ENCODE results near the gene DIP2C.
"Not testable (repeated sequence)": the region's sequence is repeated elsewhere in the genome, so short reads cannot be mapped to it uniquely, and the experiment has no call there.

Gene DIP2C

DNA sequence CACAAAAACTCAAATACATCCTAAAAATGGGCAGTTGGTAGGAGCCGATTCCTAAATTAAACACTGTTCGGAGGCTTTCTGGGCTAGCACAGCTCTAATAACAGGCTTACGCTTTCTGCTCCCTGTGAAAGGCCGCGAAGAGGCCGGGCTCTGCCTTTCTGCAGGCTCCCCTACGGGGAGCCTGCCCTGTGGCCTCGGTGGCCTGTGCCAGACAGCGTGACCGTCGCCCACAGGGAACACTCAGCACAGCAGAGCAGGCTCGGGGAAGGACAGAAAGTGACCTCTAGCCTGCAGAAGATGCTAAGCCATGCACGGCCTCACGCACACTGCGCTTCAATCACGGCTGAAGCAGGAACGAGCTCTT is 64.2 kb downstream of the DIP2C start:
- FAIRE-seq = no peak

DNA sequence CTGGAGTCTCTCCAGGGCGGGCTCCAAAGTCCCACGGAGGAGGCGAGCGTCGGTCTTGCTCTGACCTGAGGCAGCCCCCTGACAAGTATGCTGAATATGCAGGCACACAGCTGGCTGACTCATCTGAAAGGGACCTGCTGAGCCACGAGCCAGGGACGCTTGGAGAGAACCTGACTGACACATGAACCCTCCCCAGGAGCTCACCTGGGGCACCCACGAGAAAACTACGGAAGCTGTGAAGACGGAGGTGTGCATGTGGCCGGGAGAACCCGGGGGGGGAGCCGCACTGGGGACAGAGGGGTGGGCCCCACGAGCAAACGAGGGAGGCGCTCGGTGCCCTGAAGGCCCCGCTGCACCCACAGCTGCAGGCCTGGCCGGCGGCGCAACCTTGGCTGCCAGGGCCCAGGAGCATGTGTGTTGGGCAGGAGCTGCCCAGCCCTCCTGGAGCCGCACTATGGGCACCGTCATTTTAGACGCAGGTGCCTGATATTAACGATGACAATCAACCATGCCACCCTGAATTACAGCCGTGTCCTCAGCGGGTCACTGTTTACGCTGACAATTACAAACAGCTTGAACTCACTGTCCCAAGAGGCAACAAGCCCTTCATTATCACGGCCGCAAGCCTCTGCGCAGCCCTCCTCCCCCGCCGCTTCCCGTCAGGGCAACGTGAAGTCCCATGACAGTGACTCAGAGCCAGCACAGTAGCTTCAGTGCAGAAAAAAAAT is 64.7 kb downstream of the DIP2C start:
- no peak for FAIRE-seq

DNA sequence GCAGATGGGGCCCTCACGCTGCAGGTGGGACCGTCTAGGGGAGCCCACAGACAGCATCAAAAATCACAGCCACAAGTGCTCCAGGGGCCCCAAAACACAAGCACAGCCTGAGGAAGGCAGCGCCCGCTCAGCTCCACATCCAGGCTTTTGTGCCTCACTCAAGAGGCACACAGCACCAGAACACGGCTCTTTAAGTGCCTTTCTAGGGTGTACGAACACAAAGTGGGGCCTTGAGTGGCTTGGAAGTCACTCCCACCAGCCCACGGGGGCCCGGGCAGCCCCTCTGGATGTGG is 65.2 kb downstream of the DIP2C start:
- FAIRE-seq = no peak

DNA sequence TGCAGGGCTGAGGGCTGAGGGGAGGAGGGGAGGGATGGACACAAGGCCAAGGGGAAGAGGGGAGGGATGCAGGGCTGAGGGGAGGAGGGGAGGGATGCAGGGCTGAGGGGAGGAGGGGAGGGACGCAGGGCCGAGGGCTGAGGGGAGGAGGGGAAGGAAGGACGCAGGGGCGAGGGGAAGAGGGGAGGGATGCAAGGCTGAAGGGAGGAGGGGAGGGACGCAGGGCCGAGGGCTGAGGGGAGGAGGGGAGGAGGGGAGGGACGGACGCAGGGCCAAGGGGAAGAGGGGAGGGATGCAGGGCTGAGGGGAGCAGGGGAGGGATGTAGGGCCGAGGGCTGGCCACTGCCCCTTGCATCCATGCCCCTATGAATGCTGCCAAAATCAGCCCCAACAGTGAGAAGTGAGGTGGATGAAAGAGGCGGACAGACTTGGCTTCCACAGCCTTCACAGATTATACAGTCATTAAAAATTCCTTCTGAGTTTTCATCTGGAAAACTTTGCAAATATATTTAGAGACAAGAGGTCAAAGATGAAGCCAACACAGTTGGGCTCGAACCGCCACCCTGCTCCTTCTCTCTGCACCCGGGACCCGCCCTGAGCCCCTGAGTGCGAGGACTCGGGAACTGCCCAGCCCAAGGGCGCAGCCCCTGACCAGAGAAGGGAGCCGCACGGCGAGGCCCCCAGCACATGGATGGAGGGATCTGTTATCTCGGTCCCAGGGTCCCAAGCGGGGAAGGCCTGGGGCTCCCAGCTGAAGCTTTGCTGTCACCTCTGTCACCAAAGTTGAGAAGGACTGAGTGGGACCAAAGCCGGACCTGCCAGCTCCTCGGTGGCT is 65.8 kb downstream of the DIP2C start:
- no peak for FAIRE-seq

DNA sequence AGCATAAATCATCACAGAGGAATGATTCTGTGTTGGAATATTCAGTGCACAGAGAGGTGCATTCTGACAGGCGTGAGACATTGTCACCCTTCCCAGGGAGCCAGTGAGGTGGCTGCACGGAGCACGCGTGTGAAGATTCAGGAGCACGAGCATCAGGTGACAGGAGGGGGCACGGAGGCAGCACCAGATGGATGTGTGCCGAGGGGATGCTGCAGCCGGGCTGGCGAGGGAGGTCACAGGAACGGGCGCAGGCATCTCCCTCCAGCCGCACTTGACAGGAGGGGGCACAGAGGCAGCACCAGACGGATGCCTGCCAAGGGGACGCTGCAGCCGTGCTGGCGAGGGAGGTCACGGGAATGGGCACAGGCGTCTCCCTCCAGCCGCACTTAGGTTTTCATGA is 66.5 kb downstream of the DIP2C start:
- FAIRE-seq = no peak

DNA sequence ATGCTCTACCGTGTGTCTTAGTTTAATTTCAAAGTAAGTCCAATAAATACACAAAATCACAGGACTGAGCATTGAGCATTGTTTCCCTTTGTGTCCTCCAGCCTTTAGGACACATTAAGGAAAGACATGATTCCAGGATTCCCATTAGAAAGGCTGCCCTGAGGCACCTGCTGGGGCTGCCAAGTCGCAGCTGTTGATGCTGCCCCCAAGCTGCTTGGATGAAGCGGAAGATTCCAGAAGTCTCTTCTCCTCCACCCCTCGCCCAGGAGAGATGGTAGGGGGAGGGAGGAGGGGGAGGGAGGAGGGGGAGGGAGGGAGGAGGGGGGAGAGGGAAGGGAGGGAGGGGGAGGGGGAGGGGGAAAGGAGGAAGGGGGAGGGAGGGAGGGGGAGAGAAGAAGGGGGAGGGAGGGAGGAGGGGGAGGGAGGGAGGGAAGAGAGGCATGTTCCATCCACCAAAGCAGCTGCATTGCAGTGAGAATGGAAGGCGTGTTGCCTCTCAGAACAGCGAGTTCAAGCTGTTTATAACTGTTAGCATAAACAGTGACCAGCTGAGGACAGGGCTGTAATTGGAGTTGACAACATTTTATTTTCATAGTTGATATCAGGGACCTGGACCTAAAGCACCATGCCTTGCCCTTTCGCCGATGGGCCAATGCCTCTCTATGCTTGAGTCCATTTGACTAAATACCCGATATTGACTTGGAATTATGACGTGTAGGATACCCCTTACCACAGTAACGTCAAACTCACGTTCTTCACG is 67.3 kb downstream of the DIP2C start:
- no peak for FAIRE-seq

DNA sequence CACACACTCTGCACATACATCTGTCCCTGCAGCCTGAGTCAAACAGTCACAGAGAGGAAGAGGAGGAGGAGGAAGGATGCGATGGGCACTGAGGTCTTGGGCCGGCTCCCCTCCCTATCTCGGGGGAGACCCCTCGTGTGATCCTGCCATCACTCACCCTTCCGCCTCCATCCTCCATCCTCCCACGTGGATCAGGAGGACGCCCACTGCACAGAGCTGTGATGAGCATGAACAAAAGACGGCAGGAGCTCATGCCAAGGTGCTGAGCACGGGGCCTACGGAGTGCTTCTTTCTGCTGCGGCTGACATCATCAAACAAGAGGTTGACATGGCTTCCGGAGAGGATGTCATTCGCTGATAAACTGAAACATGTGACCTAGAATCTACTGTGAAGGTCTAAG is 68.0 kb downstream of the DIP2C start:
- FAIRE-seq = no peak

DNA sequence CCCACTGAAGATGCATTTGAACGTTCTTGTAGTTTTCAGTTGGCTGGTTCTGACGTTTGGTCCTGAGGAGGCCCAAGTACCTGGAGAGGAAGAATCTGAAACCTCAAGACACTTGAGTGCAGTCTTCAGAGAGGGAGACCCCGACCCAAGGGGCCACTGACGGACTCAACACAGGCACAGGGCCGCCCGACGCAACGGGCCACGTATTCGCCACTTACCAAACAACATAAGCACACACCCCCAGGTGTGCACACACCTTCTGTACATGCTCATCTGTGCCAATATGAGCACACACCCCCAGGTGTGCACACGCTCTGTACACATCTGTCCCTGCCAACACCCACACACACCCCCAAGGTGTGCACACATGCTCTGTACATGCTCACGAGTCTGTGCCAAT is 68.5 kb downstream of the DIP2C start:
- FAIRE-seq = no peak

DNA sequence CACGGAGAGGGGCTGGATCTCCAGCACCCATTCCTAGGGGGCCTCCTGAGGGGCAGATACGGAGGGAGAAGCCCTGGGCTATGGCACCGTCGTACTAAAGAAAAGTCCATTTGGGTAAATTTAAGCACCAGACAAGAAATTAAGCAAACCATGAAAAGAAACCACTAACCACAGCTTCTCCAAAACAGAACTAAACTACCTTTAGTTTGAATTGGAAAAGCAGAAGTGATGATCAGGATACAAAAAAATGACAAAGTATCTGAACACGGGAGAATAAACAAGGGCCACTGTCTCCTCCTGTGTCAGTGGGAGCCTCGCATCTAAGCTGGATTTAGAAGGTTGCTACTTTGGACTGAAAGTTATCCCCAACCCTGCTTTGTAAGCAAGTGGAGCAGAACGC is 69.1 kb downstream of the DIP2C start:
- no peak for FAIRE-seq

DNA sequence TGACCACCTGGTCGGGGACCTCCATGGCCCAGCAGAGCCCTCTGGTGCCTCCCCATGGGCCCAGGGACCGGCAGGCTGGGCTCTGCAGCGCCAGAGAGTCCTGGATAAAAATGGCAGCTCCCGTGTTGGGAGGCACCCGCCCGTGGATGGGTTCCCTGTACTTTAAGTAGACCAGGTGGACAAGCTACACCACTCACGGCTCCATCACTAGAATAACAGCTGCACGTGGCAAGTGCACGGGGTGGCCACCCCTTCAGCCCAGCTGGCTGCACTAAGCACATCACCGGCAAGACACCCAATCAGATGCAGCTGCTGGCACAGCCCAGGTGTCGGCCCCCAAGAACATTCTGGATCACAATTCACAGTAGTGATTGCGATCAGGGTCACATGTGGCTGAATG is 69.8 kb downstream of the DIP2C start:
- no peak for FAIRE-seq

DNA sequence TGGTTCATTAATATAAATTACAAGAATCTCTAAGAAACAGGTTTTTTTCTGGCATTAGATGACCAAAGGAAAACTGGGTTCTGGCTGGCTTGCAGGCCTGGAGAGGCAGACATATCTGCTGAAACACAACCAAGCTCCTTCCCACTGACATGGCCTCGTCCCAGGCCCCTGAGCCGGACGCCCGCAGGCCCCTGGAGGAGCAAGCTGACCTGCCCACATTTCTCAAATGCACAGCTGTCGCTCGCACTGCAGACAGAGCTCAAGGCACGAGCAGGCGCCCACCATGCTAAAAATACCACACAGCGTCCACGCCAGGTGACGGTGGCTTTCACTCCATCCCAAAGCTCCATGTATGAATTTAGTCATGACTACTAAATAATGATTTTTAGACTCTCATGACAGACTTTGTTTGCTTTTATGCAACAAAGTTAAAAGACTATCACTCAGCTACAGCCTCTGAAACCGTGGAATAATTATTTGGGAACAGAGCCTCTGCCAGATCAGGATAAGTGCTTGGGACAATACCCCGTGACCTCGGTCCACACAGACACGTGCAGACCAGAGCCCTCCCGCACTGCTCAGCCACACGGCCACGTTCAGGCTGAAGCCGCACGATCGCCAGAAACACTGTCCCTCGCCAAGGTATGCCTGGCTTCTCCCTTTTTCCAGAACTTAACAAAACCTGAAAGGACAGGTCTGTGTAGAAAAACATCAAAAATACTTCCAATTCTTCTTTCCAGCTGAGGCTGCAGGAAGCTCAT is 71.1 kb downstream of the DIP2C start:
- FAIRE-seq = no peak

DNA sequence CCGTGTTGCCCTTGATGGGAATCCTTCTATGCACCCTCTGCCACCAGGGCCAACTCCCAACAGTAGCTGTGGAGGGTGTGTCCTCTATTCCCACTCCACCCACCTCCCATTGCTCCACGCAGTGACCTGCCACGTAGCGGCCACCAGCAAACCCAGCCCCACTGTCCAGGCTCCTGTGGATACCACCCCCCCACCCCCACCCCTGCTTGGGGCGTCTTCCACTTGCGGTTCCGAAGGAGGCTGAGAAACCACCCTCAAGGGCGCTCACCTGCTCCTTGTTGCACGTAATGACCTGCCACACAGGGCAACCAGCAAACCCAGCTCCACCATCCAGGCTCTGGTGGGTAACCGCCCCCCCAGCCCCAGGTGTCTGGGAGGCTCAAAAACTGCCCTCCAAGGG is 72.0 kb downstream of the DIP2C start:
- no peak for FAIRE-seq

DNA sequence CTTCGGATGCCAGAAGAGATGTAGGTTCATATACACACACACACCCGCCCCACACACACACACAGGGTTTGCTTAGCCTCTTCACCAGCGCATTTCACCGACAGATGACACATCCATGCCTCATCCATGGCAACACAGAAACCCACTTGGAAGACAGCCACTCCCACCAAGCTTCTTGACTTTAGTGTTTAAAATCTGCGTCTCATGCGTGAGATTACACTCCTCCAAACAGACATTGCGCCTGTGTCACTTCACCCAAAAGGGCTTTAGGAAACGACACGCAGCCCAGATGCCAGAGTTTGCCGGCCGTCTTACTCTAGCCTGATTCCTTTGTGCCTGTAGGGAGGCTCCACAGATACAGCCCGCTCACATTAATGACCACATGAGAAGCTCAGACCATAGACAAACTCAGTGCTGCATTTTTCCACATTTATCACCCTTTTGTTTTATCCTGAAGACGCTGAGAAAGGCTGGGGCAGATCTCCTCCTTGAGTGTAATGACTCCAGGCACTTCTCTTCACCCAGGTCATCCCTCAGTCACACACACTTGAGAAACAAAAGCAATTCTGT is 73.8 kb downstream of the DIP2C start:
- no peak for FAIRE-seq

DNA sequence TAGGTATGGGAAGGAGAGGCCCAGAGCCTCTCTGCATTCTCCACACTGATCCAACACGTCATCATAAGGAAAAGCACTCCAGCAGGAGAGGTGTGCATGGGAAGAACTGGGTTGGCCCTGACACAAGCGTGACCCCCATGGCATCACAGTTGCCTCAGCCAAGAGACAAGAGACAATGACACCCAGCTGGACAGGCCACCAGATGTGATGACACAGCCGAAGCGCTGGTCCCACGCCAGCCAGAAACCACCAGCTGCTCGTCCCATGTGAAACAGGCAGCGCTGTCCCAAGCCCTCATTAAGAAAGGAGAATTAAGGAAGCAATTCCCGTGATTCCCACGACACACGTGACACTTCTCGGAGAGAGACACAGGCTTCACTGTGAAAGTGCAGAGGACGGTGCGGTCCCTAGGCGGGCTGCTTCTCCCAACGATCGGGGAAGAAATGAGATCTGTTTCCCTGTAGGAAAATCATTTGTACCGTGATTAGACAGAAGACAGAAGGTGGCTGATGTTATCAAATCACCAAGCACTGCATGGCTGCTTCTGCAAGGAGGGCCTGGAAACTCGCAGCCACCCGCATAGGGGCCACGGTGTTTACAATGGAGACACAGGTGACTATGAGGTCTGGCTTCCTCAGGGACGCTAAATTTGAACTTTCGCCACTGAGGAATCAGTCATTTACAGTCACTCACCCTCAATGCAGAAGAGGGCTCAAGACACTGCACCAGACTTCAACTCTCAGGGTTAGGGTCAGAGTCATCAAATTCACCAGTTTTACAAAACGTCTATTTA is 74.5 kb downstream of the DIP2C start:
- FAIRE-seq = no peak

DNA sequence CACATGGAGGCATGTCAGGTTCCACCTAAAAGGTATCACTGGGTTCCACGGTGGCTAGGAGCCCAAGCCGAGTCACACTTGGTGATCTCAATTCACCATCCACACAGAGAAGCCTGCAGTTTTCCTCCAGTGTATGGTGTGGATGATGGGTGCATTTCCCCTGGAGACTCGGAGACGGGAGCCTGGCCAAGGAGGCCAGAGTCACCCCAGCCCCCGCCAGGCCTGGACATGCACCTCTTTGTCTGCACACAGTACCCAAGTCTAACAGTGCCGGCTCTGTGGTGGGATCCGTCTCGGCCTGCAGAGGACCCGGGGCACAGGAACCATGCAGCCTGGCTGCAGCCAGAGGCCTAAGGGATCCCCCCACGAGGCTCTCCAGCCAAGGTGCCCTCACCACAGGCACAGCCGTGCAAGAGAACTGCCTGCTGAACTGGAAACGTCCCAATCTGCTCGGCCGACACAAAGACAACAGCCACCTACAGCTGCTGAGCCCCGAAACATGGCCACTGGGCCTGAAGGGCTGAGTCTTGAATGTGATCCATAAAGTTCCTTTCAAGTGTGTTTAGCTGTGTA is 75.2 kb downstream of the DIP2C start:
- FAIRE-seq = no peak

DNA sequence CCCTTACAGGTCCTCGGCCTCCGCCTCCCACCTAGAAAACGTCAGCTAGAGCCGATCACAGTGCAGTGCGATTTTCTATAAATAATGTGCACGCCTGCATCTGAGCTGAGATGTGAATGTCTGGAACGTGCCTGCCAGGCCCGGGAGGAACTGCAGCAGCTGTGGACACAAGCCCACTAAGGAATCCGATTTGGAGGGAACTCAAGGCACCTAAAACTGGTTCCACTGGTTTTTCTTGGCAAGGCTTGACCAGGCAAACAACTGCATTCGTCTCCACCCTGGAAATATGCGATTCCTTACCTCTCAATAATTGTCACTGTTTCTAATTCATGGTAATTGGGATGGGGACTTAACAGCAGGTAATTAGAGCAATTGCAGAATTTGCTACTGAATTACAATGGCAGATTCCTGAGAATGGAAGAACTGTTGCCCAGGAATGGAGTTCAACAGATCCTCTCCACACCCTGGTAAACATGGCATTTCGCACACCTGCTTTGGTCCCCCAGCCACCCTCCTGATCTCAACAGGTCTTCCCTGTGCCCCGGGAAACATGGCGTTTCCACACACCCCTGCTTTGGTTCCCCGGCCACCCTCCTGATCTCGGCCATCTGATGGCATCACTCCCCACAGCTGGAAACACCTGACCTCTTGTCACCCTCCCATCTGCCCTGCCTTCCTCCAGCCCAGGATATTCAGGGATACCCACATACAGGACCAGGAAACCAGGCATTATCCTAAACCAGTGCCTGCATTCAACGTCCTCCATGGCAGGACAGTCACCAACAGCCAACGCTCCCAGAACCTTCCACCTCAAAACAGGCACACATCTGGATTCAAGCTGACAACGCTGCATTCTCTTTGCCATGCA is 76.0 kb downstream of the DIP2C start:
- FAIRE-seq = no peak

DNA sequence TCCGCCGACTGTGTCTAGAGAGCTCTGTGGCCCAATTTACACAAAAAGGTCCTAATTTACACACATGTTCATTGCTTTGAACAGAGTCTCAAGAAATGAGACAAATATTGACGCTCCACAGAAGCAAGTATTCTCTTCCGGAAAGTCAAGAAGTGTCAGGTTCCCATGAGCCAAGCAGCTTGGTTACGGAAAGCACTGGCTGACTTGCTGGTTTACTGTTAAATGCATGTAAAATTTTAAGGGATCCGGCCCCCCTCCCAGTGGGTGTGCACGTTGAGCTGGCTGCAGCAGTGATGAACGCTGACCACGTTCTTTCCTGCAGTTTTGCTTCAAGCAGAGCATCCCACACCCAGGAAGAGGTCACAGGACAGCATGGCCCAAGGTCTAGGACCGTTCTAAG is 76.8 kb downstream of the DIP2C start:
- FAIRE-seq = no peak

DNA sequence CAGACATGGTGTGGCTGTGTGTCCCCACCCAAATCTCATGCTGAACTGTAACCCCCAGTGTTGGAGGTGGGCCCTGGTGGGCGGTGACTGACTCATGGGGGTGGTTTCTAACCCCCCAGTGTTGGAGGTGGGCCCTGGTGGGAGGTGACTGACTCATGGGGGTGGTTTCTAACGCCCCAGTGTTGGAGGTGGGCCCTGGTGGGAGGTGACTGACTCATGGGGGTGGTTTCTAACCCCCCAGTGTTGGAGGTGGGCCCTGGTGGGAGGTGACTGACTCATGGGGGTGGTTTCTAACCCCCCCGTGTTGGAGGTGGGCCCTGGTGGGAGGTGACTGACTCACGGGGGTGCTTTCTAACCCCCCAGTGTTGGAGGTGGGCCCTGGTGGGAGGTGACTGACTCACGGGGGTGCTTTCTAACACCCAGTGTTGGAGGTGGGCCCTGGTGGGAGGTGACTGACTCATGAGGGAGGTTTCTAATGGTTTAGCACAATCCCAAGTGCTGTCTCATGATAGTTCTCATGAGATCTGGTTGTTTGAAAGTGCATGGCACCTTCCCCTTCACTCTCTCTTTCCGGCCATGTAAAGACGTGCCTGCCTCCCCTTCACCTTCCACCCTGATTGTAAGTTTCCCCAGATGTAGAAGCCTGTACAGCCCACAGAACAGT is 78.7 kb downstream of the DIP2C start:
- FAIRE-seq = not testable (repeated sequence)

DNA sequence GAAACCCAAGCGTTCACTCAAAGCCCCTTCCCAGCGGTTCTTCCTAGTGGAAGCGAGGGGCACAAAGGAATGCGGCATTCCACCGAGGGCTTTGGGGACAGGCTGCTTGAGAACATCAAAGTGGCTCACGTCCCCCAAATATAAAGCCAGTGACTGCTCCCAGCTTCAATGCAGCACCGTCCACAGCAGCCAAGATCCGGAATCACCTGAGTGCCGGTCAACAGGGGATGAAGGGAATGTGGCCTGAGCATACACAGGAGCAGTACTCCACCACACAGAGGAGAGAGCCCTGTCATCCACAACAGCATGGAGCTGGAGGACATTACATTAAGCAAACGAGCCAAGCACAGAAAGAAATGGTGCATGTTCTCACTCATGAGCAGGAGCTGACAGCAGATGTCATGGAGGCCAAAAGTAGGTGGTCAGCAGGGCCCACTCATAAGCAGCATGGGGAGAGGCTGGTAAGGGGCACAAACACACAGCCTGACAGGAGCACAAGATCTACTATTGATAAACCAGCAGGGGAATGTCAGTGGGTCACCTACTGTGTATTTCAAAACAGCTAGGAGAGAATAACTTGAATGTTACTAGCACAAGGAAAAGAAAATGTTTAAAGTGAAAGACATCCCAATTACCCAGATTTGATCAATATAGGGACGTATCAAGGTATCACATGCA is 79.5 kb downstream of the DIP2C start:
- no peak for FAIRE-seq

DNA sequence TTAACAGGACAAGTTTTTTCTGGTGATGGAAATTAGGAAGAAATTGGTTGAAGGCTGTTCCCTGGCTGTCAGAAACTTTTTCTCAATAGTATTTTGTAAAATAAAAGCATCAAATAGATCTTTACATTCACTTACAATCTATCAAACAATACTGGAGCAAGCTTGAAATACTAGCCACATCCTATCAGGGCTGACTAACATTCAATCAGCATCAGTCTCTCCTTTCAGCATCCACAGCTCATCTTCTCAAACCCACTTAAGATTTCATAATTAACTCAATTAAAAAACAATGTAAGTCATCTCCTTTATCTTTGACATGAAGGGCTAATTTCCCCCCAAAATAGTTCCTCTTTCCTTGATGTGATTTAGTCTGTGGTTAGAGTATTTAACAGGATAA is 80.2 kb downstream of the DIP2C start:
- FAIRE-seq = no peak

Measured in TTC549 (cell line).